Right lobe of liver (tissue), 4 donors: Measurements from ENCODE around the gene FNDC3B.

ENCODE experiments used
- POLR2A ChIP-seq: fragments of 450-650 bp; IDR thresholded peaks from one replicate; pipeline ENCODE4 v1.6.1; 2017; ENCODE audit warnings: antibody characterized with exemption, mild to moderate bottlenecking
- TF ChIP-seq, protein P1 (sequence below), 4 donors: fragments of 200-600 bp in 3 of 4; fragments of 450-650 bp in 1 of 4; IDR thresholded peaks; one replicate each; pipeline versions ENCODE4 v1.5.1 to v1.8.0; 2016 to 2022; ENCODE audit warnings: antibody characterized with exemption in 4 of 4, mild to moderate bottlenecking in 2 of 4
- donor health status: DM: no; HTN: no; CAD: no.
- donor health status: DM: no; HTN: no; CAD: no.
- donor health status: DM: no; HTN: yes; CAD: no.

DNA sequence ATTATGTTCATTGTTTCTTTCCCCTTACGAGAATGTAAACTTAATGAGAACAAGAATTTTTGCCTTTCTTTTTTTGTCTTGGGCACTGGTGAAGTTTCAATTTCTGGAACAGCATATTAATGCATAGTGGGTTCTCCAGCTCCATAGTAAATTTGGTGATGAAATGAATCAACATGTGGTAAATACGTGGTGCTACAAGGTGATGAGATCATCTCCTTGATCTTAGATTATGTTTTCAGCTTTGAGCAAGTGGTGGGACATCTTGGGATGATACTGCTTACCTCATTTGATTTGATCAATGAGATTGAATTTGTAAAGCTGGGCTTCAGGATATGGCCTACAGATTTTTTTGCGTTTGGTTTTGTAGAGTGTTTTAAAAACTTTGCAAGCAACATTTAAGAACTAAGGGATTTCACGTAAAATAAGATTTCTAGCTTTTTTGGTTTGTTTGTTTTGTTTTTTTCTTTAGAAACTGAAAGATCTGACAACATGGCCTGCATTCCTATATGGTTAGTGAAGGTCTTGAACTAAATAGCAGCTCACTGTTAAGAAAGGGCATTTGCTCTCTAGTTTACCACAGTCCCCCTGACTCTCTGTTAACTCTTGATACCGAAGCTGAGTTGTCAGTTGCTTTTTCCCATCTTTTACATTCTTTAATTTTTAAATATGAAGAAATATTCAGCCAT lies 45.6 kb downstream of the FNDC3B start:
- TF ChIP-seq, protein P1, sequence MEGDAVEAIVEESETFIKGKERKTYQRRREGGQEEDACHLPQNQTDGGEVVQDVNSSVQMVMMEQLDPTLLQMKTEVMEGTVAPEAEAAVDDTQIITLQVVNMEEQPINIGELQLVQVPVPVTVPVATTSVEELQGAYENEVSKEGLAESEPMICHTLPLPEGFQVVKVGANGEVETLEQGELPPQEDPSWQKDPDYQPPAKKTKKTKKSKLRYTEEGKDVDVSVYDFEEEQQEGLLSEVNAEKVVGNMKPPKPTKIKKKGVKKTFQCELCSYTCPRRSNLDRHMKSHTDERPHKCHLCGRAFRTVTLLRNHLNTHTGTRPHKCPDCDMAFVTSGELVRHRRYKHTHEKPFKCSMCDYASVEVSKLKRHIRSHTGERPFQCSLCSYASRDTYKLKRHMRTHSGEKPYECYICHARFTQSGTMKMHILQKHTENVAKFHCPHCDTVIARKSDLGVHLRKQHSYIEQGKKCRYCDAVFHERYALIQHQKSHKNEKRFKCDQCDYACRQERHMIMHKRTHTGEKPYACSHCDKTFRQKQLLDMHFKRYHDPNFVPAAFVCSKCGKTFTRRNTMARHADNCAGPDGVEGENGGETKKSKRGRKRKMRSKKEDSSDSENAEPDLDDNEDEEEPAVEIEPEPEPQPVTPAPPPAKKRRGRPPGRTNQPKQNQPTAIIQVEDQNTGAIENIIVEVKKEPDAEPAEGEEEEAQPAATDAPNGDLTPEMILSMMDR (IDR thresholded peaks at IDR 0.05) = no peak
- no peak for TF ChIP-seq POLR2A
